GM04504 (cell line): ENCODE results near the gene ST3GAL4.
A peak's percentile ranks its signal among the peaks of the same experiment; 100 is the strongest.

Experiments
- DNase-seq: peaks from one replicate; pipeline ENCODE4 v3.0.0-alpha.2; 2012; ENCODE audit warnings: low read depth

Gene ST3GAL4

DNA sequence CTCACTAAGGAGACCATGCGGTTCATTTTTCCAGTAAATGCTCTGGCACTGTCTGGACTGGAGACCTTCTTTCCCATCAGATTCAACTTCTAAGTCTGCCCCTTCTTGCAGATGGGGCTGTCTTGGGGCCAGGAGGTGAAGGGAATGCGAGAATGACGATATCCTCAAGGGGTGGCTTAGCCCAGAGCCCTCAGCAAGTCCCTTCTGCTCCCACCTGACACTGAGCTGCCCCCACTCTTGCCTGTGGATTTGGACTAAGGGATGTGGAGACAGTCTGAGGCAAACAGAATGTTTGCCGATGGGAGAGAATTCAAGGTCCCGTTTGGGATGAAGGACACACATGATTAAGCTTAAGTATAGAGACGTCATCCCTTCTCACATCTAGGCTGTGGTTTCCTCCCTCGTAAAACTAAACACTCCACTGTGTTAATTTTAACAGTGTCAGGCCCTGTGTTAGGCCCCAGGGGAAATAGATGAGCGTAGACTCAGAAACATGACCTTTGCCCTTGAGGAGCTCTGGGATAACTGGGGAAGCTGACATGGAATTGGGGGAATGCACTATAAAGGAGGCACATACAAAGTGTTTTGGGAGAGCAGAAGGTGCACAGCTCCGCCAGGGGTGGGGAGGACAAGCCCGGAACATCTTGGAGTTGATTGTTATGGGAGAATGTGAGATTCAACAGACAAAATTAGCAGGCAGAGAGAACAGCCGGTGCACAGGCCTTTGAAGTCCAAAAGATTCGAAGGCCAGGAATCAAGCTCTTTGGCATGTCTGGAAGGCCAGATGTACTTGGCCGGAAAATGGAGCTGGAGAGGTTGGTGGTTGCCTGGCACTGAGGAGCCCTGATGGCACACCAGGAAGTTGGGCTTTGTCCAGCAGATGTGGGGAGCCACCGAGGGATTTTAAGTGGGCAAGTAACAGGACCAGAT is 71.6 kb downstream of the ST3GAL4 start:
- no peak for DNase-seq

DNA sequence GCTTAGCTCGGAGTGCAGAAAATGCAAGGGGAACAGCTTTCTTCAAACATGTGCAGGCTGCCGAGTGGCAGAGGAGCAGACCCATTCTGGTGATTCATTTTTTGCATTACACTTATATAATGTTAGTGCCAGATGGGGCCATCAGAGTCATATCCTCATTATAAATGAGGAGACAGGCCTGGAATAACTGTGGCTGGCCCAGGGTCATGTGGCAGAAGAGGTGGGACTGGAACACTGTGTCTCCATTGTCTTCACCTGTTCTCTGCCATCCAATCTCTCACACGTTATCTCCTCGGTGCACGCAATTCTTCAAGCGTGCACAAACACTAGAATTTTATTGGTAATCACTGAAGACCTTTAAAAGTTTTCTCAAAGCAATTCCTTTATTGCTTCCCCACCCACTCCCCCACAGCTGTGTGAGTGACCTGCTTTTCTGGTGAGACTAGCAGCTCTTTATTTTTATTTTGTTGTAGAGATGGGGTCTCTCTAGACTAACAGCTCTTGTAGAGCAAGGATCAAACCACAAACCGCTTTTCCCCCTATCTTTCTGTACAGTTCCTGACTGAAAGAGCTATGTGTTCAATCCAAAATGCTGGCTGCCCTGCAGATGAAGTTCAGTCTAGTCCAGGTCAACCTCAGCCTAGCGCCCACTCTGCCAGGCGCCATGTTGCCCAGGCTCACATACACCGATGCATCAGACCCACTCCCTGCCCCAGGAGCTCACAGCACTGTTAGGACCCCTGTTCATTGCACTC is 75.3 kb downstream of the ST3GAL4 start:
- DNase-seq: no peak

DNA sequence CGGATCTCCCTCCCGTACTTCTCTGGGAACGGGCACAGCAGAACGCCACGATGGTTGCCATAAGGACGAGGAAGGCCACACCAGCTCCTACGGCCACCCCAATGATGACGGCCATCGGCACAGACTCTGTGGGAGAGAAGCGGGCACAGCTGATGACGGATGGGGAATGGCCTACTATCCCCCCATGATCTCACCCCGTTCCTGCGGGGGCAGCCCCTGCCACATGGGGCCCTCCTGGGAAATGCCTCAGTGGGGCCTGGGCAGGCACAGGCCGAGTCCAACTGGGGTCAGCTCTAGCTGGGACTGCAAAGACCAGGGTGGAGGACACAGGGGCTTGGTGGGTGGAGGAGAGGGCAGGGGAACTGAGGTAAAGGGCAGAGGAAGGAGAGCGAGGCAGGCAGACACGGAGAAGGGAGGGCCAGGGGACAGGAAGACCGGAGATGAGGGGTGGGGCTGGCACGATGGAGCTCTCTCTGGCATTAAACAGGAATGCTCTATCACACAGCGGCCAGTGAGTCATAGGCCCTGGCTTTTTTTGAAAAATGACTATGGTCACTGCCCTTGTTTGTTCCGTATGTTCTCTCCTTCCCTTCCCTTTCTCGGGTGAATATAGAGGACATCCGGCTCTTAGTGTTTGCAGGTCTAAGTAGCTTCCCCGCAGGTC is 76.0 kb downstream of the ST3GAL4 start:
- DNase-seq: peak; percentile 76

DNA sequence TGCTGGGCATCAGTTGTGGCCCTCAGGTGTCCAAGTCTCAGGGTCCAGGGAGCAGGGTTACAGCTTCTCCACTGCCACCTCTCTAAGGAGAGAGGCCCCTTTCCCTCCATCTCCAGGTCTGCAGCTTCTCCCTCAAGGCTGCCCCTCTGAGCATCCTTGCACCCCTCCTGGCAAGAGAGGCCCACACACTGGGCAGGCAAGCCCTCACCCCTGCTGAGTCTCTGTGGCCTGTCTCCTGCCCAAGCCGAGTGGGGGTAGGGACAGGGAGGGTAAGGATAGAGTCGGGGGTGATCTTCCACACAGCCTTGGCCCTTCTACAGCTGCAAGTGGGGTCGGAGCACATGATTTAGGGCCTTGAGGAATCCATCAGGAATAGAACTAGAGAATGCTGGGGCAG is 76.6 kb downstream of the ST3GAL4 start:
- DNase-seq: no peak

DNA sequence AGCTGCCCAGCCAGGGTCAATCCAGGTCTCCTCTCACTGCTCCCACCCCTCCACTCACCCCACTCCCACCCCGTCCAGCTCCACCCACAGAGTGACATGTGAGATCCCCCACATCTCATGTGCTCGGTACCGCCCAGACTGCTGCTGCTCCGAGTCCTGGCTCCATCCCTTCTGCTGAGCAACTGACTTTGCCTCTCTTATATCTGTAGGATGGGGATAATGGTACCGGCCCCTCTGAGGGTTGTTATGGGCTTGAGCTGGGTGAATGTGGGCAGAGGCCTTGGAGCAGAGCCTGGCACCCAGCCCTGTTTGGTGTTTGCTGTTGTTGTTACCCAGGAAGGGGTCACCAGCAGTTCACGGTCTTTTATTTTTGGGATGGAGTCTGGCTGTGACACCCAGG is 77.0 kb downstream of the ST3GAL4 start:
- no peak for DNase-seq

DNA sequence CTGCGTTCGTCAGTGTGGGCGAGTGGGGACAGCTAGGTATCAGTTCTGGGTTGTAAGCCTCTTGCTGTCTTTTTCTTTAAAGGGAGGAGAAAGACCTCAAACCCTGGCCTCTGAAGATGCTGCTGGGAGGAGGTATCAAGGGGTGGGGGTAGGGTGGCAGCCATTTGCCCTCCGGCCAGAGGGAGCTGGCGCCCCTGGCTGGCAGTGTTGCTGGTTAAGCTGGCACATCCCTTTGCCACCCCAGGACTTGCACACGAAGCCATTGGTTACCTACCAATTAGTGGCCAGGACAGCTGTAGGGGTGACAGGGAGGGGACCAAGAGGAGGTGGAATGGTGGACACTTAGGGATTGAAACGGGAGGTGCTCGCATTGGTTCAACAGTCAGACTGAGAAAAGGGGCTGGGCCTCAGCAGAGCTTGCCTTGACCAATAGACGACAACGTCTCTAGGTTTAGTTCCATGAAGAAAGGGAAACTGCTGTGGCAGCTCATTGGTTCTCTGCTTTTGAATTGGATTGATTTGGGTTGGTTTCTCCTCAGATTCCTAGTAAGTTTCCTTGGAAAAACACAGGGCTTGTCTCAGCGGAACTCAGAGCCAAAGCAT is 77.9 kb downstream of the ST3GAL4 start:
- no peak for DNase-seq

DNA sequence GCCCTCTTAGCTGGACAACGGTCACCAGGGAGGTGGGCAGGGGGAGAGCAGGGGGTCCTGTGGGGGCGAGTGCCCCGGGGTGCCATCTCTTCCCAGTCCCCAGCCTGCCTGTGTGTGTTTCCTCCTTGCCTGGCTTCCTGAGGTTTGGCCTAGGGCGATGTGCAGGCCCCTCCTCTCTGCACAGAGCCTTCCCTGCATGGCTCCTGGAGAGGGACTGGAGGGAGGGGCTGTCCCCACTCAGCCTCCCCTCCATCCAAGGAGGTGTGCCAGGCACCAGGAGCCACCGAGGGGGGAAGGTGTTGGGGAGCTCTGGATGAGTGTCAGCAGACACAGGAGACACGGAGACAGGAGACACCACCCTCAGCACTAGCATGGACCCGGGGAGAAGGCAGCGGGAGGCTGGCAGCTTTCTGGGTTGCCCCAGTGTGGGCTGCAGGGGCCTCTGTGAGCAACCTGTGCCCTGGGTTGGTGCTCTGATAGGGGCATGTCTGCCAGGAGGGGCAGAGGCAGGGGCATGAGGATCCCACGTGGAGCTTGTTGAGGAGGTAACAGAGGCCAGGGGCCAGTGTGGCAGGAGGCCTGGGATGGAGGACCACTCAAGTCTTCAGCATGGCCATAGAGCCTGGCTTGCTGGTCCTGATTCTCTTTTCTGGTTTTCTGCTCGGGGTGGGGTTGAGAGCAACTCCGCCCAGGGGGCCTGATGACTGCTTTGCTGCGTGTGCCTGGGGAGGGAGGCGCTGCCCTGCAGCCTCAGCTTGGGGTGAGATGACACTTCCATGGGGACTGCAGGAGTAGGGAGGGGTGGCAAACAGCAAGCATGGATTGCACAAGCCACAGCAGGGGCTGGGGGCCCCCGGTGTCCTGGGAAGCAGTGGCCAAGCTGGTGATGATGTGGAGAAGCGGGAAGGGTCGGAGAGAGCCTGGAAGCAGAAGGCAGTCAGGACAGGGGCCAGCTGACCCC is 78.8 kb downstream of the ST3GAL4 start:
- no peak for DNase-seq

DNA sequence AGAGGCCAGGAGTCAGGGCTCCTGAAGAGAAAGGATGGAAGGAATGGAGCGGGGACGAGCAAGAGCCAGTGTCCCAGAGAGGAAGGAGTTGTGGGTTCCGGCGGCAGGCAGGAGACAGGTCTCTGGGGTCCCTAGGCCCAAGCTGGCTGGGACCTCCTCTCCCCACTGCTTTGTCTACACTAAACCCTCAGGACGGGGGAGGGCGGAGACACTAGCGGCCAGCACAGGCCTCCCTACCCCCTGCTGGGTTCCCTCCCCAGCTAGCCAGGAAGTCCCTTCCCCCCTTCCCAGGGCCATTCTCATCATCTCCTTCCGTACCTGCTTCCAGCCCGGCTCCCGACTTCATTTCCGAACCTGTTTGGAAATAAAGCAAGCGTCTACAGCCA is 79.5 kb downstream of the ST3GAL4 start:
- no peak for DNase-seq

DNA sequence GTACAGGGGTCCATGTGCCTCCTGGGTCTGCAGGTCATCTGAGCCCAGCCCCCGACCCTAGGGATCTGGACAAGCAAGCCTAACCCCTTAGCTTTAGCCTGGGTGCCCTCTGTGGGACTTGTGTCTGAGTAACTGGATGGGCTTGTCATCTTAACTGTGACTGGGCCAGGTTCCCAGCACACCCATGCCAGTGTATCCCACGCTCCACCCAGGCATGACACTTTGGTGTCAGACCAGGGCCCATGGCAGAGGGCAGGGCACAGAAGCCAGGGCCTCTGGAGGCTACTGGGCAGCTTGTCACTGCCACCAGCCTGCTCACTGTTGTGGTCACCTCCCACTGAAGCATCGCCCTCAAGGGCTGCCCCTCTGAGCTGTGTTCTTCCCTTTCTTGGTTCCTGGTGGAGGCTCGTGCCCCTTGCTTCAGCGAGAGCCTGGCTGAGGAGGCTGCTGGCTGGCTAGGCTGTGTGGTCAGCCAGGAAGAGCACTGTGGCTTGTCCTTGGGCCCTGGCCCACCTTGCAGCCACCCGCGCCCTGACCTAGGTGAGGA is 80.8 kb downstream of the ST3GAL4 start:
- DNase-seq: no peak

DNA sequence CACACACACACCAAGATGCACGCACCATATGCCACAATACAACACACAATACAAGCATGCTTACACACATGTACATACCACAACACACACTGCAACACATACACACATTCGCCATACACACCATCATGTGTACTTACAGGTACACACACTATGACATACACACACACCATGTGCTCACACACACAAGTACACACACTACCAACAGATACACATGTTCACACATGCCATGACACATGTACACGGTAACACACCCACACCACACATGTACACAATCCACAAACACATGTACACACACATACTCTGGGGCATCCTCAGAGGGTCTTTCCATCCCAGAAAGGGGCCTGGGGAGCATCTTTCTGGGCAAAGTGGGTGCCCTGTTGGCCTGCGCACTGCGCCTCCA is 82.2 kb downstream of the ST3GAL4 start:
- DNase-seq: no peak

DNA sequence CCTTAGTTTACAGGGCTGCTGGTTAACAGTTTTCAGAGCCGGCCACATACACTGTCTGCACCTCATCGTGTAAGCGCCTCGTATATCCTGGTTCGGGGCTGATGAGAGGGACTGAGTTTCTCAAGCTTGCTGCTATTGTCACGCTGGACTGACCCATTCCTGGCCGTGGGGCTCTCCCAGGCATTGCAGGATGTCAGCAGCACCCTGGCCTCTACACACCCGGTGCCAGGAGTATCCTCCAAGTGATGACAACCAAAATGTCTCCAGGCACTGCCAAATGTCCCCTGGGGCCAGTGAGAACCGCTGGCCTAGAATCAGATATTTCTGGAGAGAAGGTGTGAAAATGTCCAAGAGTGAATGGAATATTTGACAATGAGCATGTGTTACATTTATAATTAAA is 82.8 kb downstream of the ST3GAL4 start:
- DNase-seq: no peak

DNA sequence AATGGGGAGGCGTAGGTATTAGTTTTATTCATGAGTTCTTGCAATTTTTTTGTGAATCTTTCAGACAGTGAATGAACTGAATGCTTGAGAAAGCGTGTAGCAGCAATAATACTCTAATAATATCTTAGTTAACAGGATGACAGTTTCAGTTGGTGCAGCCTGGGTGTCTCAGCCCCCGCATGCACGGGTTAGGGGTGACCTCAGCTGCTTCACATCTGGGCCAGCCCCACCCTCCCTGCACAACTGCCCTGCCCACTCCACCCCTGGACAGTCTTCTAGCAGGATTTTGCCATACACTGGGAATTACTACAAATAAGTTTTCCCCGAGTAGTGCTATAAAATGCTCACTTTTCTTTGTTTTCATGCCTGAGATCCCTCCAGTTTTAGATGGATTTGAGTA is 83.2 kb downstream of the ST3GAL4 start:
- DNase-seq: no peak

DNA sequence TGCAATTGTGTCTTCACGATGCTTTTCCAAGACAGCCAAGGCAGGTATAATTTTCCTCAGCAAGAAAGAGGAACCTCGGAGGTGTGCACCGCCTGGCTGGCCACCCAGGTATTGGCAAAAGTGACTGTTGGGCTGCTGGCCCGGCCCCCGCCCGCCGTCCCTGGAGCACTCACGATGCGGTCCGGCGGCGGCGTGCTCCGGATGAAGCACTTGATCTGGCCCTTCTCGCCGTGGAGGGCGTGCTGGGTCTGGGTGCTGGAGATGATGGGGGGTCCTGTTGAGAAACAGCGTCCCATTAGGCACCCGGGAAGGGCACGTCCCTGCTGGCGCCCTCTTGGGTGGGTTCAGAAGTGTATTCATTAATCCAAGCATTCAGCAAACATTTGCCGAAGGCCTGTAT is 84.8 kb downstream of the ST3GAL4 start:
- DNase-seq: no peak

DNA sequence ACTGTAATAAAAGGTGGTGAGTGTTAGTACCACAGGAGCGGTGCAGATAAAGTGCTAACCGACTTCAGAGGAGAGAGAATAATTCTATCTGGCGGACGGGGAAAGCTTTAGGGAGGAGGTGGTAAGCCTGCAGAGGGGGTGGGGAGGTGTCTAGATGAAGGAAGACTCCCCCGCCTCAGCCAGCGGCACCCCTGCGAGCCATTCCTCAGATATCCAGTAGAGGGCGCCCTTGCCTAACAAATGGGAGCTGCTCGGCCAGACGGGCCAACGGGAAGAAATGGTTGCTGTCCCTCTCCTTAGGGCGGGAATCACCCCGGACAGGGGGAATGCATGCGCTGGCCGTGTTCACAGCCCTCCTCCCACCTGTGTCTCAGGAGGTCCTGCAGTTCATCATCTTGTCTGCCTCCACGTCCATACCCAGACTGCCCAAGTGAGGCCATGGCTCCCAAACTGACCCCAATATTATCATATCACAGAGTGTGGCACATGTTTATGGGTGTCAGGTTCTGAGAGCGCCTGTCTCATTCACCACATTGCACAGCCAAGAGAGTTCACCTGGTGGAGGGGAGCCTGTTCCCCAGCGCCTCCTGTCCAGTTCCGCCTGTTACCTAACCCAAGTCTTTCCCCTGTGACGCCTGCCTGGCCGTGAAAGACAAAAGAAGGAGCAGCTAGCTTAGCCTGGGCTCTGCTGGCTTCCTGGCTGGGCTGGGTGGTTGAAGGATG is 85.5 kb downstream of the ST3GAL4 start:
- peak; percentile 40 for DNase-seq

DNA sequence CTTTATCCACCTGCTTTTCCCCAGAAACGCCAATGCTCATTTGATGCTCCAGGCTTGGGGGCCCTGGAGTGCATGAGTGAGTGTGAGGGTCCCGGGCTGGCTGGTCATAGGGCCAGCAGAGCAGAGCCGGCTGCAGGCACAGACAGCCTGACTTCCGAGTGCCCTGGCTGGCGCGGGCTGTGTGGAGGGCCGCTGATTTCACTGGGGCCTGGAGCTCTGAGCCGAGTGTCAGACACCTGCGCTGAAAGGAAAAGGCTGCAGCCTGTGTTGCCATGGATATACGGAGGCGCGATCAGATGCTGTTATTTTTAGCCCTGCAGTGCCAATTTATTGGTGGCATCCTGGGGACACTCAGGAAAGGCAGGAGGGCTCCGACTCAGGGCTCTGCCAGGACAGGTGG is 87.6 kb downstream of the ST3GAL4 start:
- no peak for DNase-seq

DNA sequence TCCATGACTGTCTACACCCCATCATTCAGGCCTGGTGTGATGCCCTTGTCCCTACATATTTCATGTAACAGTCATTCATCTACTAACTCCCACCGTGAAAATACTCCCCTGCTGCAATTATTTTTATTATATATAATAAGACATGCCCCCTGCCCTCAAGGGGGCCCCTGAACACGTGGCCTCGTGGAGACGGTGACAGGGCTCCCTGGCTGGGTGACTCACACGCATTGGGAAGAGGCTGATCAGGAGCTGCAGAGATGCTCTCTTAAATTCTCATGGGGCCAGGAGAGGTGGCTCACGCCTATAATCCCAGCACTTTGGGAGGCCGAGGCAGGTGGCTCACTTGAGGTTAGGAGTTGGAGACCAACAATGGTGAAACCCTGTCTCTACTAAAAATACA is 88.6 kb downstream of the ST3GAL4 start:
- no peak for DNase-seq

DNA sequence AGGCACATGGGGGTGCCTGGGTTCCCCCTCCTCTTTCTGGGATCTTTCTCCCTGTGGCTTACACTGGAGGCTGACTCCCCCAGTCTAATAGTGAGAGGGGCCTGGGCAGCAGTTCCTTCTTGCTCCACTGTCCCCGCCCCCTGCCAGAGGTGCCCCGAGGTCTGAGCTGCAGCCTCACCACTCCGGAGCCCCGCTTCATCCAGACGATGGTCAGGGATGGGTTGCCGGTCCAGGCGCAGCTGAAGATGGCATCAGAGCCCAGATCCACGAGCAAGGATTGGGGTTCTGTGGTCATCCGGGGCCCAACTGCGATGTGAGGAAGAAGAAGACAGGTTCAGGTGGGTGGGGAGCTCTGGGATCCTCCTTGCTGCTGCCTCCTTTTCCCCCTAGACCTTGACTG is 91.1 kb downstream of the ST3GAL4 start:
- DNase-seq: no peak

DNA sequence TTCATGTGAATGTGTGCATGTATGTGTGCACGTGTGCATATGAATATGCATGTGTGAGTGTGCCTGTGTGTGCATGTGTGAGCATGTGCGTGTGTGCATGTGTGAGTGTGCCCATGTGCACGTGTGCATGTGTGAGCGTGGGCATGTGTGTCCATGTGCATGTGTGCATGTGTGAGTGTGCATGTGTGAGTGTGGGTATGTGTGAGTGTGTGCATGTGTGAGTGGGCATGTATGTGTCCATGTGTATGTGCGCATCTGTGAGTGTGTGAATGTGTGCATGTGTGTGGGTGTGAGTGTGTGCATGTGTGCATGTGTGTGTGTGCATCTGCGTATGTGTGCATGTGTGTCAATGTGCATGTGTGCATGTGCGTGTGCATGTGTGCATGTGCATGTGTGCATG is 94.7 kb downstream of the ST3GAL4 start:
- DNase-seq: no peak

DNA sequence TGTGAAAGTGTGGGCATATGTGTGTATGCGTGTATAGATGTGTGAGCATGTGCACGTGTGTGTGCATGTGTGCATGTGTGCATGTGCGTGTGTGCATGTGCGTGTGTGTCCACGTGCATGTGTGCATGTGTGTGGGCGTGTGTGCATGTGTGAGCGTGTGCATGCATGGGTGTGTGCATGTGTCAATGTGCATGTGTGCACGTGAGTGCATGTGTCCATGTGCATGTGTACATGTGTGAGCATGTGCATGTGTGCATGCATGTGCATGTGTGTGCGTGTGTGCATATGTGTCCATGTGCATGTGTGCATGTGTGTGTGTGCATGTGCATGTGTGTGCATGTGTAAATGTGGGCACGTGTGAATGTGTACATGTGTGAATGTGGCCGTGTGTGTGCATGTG is 95.3 kb downstream of the ST3GAL4 start:
- no peak for DNase-seq

DNA sequence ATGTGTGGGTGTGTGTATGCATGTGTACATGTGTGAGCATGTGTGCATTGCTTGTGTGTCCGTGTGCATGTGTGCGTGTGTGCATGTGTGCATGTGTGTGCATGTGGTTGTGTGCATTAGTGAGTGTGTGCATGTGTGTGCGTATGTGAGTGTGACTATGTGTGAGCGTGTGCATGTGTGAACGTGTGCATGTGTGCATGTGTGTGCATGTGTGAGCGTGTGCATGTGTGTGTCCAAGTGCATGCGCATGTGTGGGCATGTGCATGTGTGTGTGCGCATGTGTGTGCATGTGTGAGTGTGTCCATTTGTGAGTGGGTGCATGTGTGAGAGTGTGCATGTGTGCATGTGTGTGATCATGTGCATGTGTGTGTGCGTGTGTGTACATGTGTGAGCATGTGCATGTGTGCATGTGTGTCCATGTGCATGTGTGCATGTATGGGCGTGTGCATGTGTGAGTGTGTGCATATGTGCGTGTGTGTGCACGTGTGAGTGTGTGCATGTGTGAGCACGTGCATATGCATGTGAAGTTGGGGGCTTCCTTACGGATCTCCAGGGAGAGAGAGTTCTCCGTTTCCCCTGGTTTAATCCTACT is 95.8 kb downstream of the ST3GAL4 start:
- no peak for DNase-seq
